PC-3 (cell line): ENCODE data around the gene ZC3H15. TPM values are rescaled to one million over a fixed set of nuclear protein-coding genes. Genes with fewer than 3 reads are reported as not detected.
A peak's percentile ranks its signal among the peaks of the same experiment; 100 is the strongest.

Experiments used
- ATAC-seq: fragments of 200-7000 bp; cut with Tn5 transposase; 2 replicates; pipeline ENCODE4 v1.9.1; 2020; ENCODE audit warnings: mild to moderate bottlenecking, moderate library complexity
- BruUV-seq: library from RNA; stranded (reverse); fragments of 400-500 nt; replicated peaks from 2 replicates; lab custom pipeline; 2021; lab: Mats Ljungman, UMichigan
- CTCF ChIA-PET: fragments of 300-600 bp; sonication (Branson Sonifier 250); formaldehyde crosslinking; loops from one replicate; lab custom pipeline; 2022; ENCODE audit warnings: antibody characterized with exemption; lab: Charles Lee
- POLR2A ChIA-PET: fragments of 300-600 bp; sonication (Branson Sonifier 250); formaldehyde crosslinking; loops from one replicate; lab custom pipeline; 2022; ENCODE audit warnings: antibody characterized with exemption; ENCODE audit not compliant: unreplicated experiment; lab: Charles Lee
- DNase-seq: peaks from one replicate; pipeline ENCODE4 v3.0.0-alpha.2; 2015
- H2AFZ ChIP-seq: fragments of 300-600 bp; sonication (generic); 2 replicates; pipeline ENCODE4 v1.6.0; 2016; ENCODE audit warnings: antibody characterized with exemption, low read length
- H3F3A ChIP-seq: fragments of 300-600 bp; sonication (generic); one replicate; pipeline ENCODE4 v1.6.0; 2017; ENCODE audit warnings: antibody characterized with exemption, low read length, control low read depth, mild to moderate bottlenecking; ENCODE audit not compliant: unreplicated experiment
- H3K27ac ChIP-seq: fragments of 300-600 bp; sonication (generic); 2 replicates; pipeline ENCODE4 v1.5.1; 2016; ENCODE audit warnings: mild to moderate bottlenecking, low read length
- H3K27me3 ChIP-seq: fragments of 300-600 bp; sonication (generic); 2 replicates; pipeline ENCODE4 v1.6.1; 2016; ENCODE audit warnings: low read length, mixed read lengths
- H3K36me3 ChIP-seq: fragments of 300-600 bp; sonication (generic); 2 replicates; pipeline ENCODE4 v1.6.1; 2016; ENCODE audit warnings: low read depth, mixed run types, low read length, mixed read lengths
- H3K4me1 ChIP-seq: fragments of 300-600 bp; sonication (generic); 2 replicates; pipeline ENCODE4 v1.5.1; 2016; ENCODE audit warnings: low read length; ENCODE audit not compliant: insufficient read depth
- H3K4me2 ChIP-seq: fragments of 300-600 bp; sonication (generic); 2 replicates; pipeline ENCODE4 v1.6.0; 2016; ENCODE audit warnings: low read length
- H3K4me3 ChIP-seq: fragments of 300-600 bp; sonication (generic); 2 replicates; pipeline ENCODE4 v1.5.1; 2016; ENCODE audit warnings: mild to moderate bottlenecking, low read length, mixed read lengths
- H3K79me2 ChIP-seq: fragments of 300-600 bp; sonication (generic); 2 replicates; pipeline ENCODE4 v1.6.1; 2017; ENCODE audit warnings: low read length, mixed read lengths
- H3K9ac ChIP-seq: fragments of 300-600 bp; sonication (generic); 2 replicates; pipeline ENCODE4 v1.6.0; 2016; ENCODE audit warnings: mild to moderate bottlenecking, low read length
- H3K9me2 ChIP-seq: fragments of 300-600 bp; sonication (generic); replicated peaks from 2 replicates; pipeline ENCODE4 v1.6.1; 2016; ENCODE audit warnings: mixed run types, low read length, mixed read lengths
- H3K9me3 ChIP-seq: fragments of 300-600 bp; sonication (generic); 2 replicates; pipeline ENCODE4 v1.6.1; 2016; ENCODE audit warnings: low read length, mixed read lengths
- H4K20me1 ChIP-seq: fragments of 300-600 bp; sonication (generic); 2 replicates; pipeline ENCODE4 v1.6.1; 2016; ENCODE audit warnings: low read length, mixed read lengths
- EZH2 ChIP-seq: fragments of 300-600 bp; sonication (generic); IDR thresholded peaks from one replicate; pipeline ENCODE4 v1.6.1; 2017; ENCODE audit warnings: antibody characterized with exemption, mild to moderate bottlenecking, low read length; ENCODE audit not compliant: unreplicated experiment
- EZH2phosphoT487 ChIP-seq: fragments of 300-600 bp; sonication (generic); IDR thresholded peaks from 2 replicates; pipeline ENCODE4 v1.6.1; 2018; ENCODE audit warnings: mild to moderate bottlenecking, antibody characterized with exemption, low read length, borderline replicate concordance
- intact Hi-C: fragments of 100-400 bp; cut with micrococcal nuclease; formaldehyde crosslinking; loops from 2 replicates; pipeline ENCODE4 v1.9.0; 2023
- total RNA-seq: library from RNA; depleted of rRNA; stranded (reverse); fragments of >200 nt; gene quantifications from 2 replicates; pipeline ENCODE4 v1.2.3, GENCODE V29; 2014
- TF ChIP-seq, protein P1 (sequence below): fragments of 300-600 bp; sonication (generic); conservative IDR thresholded peaks from 2 replicates; pipeline ENCODE4 v1.5.1; 2017; ENCODE audit warnings: antibody characterized with exemption, low read depth, mild to moderate bottlenecking, low read length

The ZC3H15 gene
- total RNA-seq, 1 experiment from 2014 or later: 58.2 TPM

GRCh38 chr2:186503827-186504606 is 18.0 kb downstream of the ZC3H15 start:
- intact Hi-C loops: loop anchor here (1.0 to 5.0 kb wide), 3 partner anchors 88 to 277 kb away; partner anchors contain the start of gene ITGAV
- no peaks in the 10 kb centered on the region for H3K9me3 ChIP-seq
- no peaks in the 10 kb centered on the region for H3K27me3 ChIP-seq
- BruUV-seq: no TSS peak
- CTCF ChIA-PET: interaction anchor here (0.7 to 0.8 kb wide), 2 partner anchors 138 to 711 kb away, joined by 3 to 6 read pairs; no protein-coding TSS in a partner anchor
- H3K4me2 ChIP-seq: no peak overlapping the region
- H2AFZ ChIP-seq: no peak overlapping the region
- peaks cover 20% of the 10 kb centered on the region for H4K20me1 ChIP-seq
- H3K4me3 ChIP-seq: no peak overlapping the region
- peaks cover 15% of the 10 kb centered on the region for H3K79me2 ChIP-seq
- peaks cover 83% of the 10 kb centered on the region for H3K36me3 ChIP-seq
- no peaks in the 10 kb centered on the region for H3K4me1 ChIP-seq
- H3K27ac ChIP-seq: no peak overlapping the region
- ATAC-seq: peak; percentile 49
- H3K9me2 ChIP-seq: no peaks in the 10 kb centered on the region
- no peak overlapping the region for H3K9ac ChIP-seq
- DNase-seq: peak; percentile 67
- POLR2A ChIA-PET: no interaction called here
- peaks cover 4% of the 10 kb centered on the region for H3F3A ChIP-seq
- no peak for TF ChIP-seq EZH2phosphoT487
- TF ChIP-seq EZH2: no peak
- TF ChIP-seq, protein P1, sequence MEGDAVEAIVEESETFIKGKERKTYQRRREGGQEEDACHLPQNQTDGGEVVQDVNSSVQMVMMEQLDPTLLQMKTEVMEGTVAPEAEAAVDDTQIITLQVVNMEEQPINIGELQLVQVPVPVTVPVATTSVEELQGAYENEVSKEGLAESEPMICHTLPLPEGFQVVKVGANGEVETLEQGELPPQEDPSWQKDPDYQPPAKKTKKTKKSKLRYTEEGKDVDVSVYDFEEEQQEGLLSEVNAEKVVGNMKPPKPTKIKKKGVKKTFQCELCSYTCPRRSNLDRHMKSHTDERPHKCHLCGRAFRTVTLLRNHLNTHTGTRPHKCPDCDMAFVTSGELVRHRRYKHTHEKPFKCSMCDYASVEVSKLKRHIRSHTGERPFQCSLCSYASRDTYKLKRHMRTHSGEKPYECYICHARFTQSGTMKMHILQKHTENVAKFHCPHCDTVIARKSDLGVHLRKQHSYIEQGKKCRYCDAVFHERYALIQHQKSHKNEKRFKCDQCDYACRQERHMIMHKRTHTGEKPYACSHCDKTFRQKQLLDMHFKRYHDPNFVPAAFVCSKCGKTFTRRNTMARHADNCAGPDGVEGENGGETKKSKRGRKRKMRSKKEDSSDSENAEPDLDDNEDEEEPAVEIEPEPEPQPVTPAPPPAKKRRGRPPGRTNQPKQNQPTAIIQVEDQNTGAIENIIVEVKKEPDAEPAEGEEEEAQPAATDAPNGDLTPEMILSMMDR: peak; percentile 77

GRCh38 chr2:186508263-186508662 is 22.2 kb downstream of the ZC3H15 start:
- ChIA-PET POLR2A (no interaction called here), CTCF (no interaction called here)
- H3K4me1 ChIP-seq: no peaks in the 10 kb centered on the region

More at GRCh38 chr2:186508263-186508662, 22.2 kb downstream of the ZC3H15 start:
- TF ChIP-seq, protein P1: no peak
- no peak for TF ChIP-seq EZH2
- TF ChIP-seq EZH2phosphoT487: no peak
- peaks cover 79% of the 10 kb centered on the region for H3K36me3 ChIP-seq
- H3K27ac ChIP-seq: no peak overlapping the region
- intact Hi-C loops: no loop called here
- H3K4me2 ChIP-seq: no peak overlapping the region
- DNase-seq (no peak), ATAC-seq (no peak)
- H3K79me2 ChIP-seq: no peaks in the 10 kb centered on the region; the same call in 1 of the 2 replicates
- H3K9me2 ChIP-seq: no peaks in the 10 kb centered on the region
- H3K4me3 ChIP-seq: no peak overlapping the region
- no peak overlapping the region for H3K9ac ChIP-seq
- peaks cover 4% of the 10 kb centered on the region for H3F3A ChIP-seq
- no TSS peak for BruUV-seq
- no peak overlapping the region for H2AFZ ChIP-seq
- H3K27me3 ChIP-seq: no peaks in the 10 kb centered on the region
- no peaks in the 10 kb centered on the region for H3K9me3 ChIP-seq
- peaks cover 10% of the 10 kb centered on the region for H4K20me1 ChIP-seq
